Lower leg skin (tissue), 4 donors: ENCODE data around the gene MPP4. TPM values are rescaled to one million over a fixed set of nuclear protein-coding genes. Genes with fewer than 3 reads are reported as not detected.

Source experiments
- DNase-seq, 2 donors: peaks; one replicate each; pipeline ENCODE4 v3.0.0-alpha.2; 2019; ENCODE audit warnings: low spot score in 2 of 2
- H3K4me3 ChIP-seq: fragments of 200-600 bp; sonication (generic); 2 replicates; pipeline ENCODE4 v1.5.1; 2017; ENCODE audit warnings: mild to moderate bottlenecking, low read depth; ENCODE audit not compliant: poor library complexity, severe bottlenecking
- CTCF ChIP-seq, 3 donors: fragments of 450-650 bp; IDR thresholded peaks; one replicate each; pipeline ENCODE4 v1.5.1; 2016; ENCODE audit warnings: antibody characterized with exemption in 3 of 3, mild to moderate bottlenecking in 3 of 3, moderate library complexity in 2 of 3
- POLR2A ChIP-seq, 2 donors: fragments of 450-650 bp; IDR thresholded peaks; one replicate each; pipeline ENCODE4 v1.6.1; 2016 to 2017; ENCODE audit warnings: antibody characterized with exemption in 2 of 2, mild to moderate bottlenecking in 1 of 2, moderate library complexity in 1 of 2
- WGBS, 2 donors: methylation state at CpG; one replicate each; pipeline ENCODE4 v1.1.5; 2018; 5-methylcytosine and 5-hydroxymethylcytosine counted together
- intact Hi-C: fragments of 100-400 bp; cut with DNase I; formaldehyde crosslinking; loops from one replicate; pipeline ENCODE4 v1.15.0; 2023; ENCODE audit warnings: low total_unique reads
- total RNA-seq, 4 donors: library from RNA; depleted of rRNA; stranded (reverse); fragments of >200 nt; gene quantifications; one replicate each; pipeline ENCODE4 v1.1.0, GENCODE V29; 2016

Gene MPP4
- total RNA-seq, 4 donors from 2014 or later, result 0.58 TPM; not detected in 3

- intact Hi-C loops, result no loop called here
- H3K4me3 ChIP-seq, result no peak overlapping the region
- 87 to 88% methylated on average over 5 of the region's 5 CpGs for WGBS, 2 donors
- TF ChIP-seq POLR2A (IDR thresholded peaks at IDR 0.05) (no peak), CTCF (IDR thresholded peaks at IDR 0.05) (no peak)
- DNase-seq, result no peak
These were observed 41.7 kb downstream of the MPP4 start for GRCh38 chr2:201656740-201657139.

- intact Hi-C loops, result no loop called here
- no peak overlapping the region for H3K4me3 ChIP-seq
- no peak for DNase-seq
- WGBS, 2 donors, result 94% methylated on average over 11 of the region's 11 CpGs
- no peak for TF ChIP-seq CTCF (IDR thresholded peaks at IDR 0.05)
- TF ChIP-seq POLR2A (IDR thresholded peaks at IDR 0.05), result no peak
These were observed 42.3 kb downstream of the MPP4 start for GRCh38 chr2:201656102-201656501.

GRCh38 chr2:201654616-201655384, 43.6 kb downstream of the MPP4 start:
- intact Hi-C loops, result no loop called here
- DNase-seq, result no peak
- TF ChIP-seq POLR2A (IDR thresholded peaks at IDR 0.05), result no peak
- TF ChIP-seq CTCF (IDR thresholded peaks at IDR 0.05), result no peak
- no peak overlapping the region for H3K4me3 ChIP-seq
- WGBS, 2 donors, result 76 to 78% methylated on average over 5 of the region's 5 CpGs

GRCh38 chr2:201653221-201653620, 45.2 kb downstream of the MPP4 start:
- TF ChIP-seq CTCF (IDR thresholded peaks at IDR 0.05) (no peak), POLR2A (IDR thresholded peaks at IDR 0.05) (no peak)
- H3K4me3 ChIP-seq, result no peak overlapping the region
- intact Hi-C loops, result no loop called here
- 70 to 82% methylated on average over 6 of the region's 6 CpGs for WGBS, 2 donors
- DNase-seq, result no peak

- 90 to 91% methylated on average over 2 of the region's 2 CpGs for WGBS, 2 donors
- intact Hi-C loops, result no loop called here
- H3K4me3 ChIP-seq, result no peak overlapping the region
- DNase-seq, result no peak
- no peak for TF ChIP-seq CTCF (IDR thresholded peaks at IDR 0.05)
- no peak for TF ChIP-seq POLR2A (IDR thresholded peaks at IDR 0.05)
These were observed 49.0 kb downstream of the MPP4 start for GRCh38 chr2:201649442-201649841.

GRCh38 chr2:201647431-201647830, 51.0 kb downstream of the MPP4 start:
- 86 to 94% methylated on average over 5 of the region's 5 CpGs for WGBS, 2 donors
- intact Hi-C loops, result no loop called here
- no peak for DNase-seq
- TF ChIP-seq POLR2A (IDR thresholded peaks at IDR 0.05) (no peak), CTCF (IDR thresholded peaks at IDR 0.05) (no peak)
- H3K4me3 ChIP-seq, result no peak overlapping the region
